NCI-H2081 treated with DMSO at 0.1 percent for 48 hours (cell line): Measurements from ENCODE around the gene ANO8.

Source experiments
- DNase-seq: peaks from one replicate; lab custom pipeline; 2025; lab: John Stamatoyannopoulos, UW

ANO8 gene

GRCh38 chr19:17347877-17348276 is 13.2 kb upstream of the ANO8 start:
- no peak for DNase-seq

GRCh38 chr19:17347361-17347760 is 12.7 kb upstream of the ANO8 start:
- no peak for DNase-seq

- no peak for DNase-seq
Measured at GRCh38 chr19:17346109-17346671, 11.5 kb upstream of the ANO8 start.

GRCh38 chr19:17341845-17342244 is 7.2 kb upstream of the ANO8 start:
- DNase-seq, result no peak

GRCh38 chr19:17341386-17341785 is 6.7 kb upstream of the ANO8 start:
- no peak for DNase-seq

GRCh38 chr19:17340871-17341357 is 6.3 kb upstream of the ANO8 start:
- DNase-seq, result no peak

- DNase-seq, result no peak
Measured at GRCh38 chr19:17340302-17340870, 5.7 kb upstream of the ANO8 start.

GRCh38 chr19:17339088-17339741 is 4.6 kb upstream of the ANO8 start:
- DNase-seq, result no peak

- no peak for DNase-seq
Measured at GRCh38 chr19:17338433-17339078, 3.9 kb upstream of the ANO8 start.

GRCh38 chr19:17337675-17338432 is 3.2 kb upstream of the ANO8 start:
- DNase-seq, result no peak

- peak; percentile 96 for DNase-seq
Measured at GRCh38 chr19:17336872-17337674, 2.4 kb upstream of the ANO8 start, which contains the start of gene GTPBP3. Gene GTPBP3 (plus strand): TSS chr19:17337553. CDS start chr19:17337612, 59 bp downstream.

- DNase-seq, result no peak
Measured at GRCh38 chr19:17335575-17335974, 920 bp upstream of the ANO8 start.

- DNase-seq, result no peak
Measured at GRCh38 chr19:17333611-17334413, 843 bp downstream of the ANO8 start.

- no peak for DNase-seq
Measured at GRCh38 chr19:17332677-17333581, 1.7 kb downstream of the ANO8 start.

GRCh38 chr19:17332360-17332676 is 2.3 kb downstream of the ANO8 start:
- DNase-seq, result no peak

GRCh38 chr19:17331045-17331558 is 3.6 kb downstream of the ANO8 start:
- no peak for DNase-seq

- no peak for DNase-seq
Measured at GRCh38 chr19:17330262-17331044, 4.2 kb downstream of the ANO8 start.
